NCI-H2227 treated with DMSO at 0.1 percent for 48 hours (cell line): ENCODE measurements around the gene TSHZ1.

Source experiments
- DNase-seq: peaks from one replicate; lab custom pipeline; 2025; lab: John Stamatoyannopoulos, UW

The TSHZ1 gene

GRCh38 chr18:75210274-75211001 is at the start of gene TSHZ1:
TSS of gene TSHZ1 (plus strand) at chr18:75210797. CDS start at chr18:75211877, 1,080 bp downstream.
- DNase-seq: peak; percentile 85

DNA sequence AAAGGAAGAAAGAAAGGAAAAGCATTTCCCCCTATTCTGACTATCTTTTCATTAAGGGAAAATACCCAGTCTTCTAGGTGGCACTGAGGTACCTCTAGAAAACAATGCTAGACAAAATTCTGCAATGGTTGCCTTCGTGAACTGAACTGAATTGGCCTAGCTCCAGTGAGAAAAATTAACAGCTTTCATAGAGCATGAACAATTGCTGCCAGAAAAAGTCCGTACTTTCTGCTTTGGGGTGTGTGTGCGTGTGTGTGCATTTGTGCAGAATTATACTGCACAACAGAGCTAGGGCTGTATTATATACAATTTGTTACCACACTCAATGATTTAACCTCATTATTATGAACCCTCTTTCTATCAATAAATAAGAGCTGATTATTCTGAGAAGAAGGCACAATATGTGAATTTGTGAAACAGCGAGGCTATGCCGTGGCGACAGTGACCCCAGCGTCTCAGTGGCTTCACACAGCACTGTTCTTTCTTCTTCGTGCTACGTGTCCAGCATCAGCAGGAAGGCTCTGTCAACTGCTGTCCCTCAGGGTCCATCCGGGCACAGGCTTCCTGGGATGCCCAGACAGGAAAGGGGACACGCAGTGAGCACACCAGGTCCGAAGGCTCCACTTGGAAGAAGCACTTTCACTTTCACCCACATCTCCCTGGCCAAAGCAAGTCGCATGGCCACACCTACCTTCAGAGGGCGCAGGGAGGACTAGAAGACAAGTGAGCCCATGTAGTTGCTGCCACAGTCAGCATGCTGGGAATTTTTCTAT is 49.2 kb upstream of the TSHZ1 start:
- peak; percentile 8 for DNase-seq

GRCh38 chr18:75162467-75162866 is 48.1 kb upstream of the TSHZ1 start:
- no peak for DNase-seq

DNA sequence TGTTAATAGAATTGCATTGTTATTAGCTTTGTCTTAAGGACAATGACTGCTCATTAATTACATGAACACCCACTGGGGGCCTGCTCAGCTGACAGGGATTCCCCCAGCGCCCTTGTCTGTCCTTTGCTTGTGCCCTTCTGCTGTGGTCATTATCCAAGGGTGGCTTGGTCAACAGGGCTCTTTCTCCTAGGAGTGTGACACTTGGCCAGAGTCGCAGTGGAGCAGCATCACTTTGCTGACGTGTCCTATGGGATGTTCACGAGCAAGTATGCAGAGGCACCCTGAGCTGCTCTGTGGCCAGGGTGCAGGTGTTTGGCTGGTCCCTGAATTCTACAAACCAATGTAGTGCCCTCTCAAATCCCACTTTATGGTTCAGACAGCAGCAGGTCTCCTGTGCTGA is 47.6 kb upstream of the TSHZ1 start:
- no peak for DNase-seq

DNA sequence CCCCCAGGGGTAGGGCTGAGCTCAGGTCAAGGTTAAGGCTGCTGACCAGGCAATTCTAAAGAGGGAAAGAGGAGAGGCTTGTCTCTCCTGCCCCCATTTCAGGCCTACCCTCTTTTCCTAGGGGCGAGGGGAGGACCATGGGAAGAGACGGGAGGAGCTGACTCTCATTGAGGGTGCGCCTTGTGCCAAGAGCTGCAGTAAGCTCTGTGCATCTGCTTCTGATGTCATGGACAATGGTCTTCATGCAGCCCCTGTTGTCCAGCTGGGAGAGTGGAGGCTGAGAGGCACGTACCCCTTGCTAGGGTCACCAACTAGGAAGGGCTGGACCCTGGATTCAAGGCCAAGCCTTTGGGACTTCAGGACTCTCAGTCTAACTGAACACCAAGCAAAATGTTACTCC is 46.9 kb upstream of the TSHZ1 start:
- no peak for DNase-seq

GRCh38 chr18:75164479-75164878 is 46.1 kb upstream of the TSHZ1 start:
- no peak for DNase-seq

GRCh38 chr18:75165926-75166325 is 44.7 kb upstream of the TSHZ1 start:
- no peak for DNase-seq

GRCh38 chr18:75167137-75167536 is 43.5 kb upstream of the TSHZ1 start:
- DNase-seq: no peak

DNA sequence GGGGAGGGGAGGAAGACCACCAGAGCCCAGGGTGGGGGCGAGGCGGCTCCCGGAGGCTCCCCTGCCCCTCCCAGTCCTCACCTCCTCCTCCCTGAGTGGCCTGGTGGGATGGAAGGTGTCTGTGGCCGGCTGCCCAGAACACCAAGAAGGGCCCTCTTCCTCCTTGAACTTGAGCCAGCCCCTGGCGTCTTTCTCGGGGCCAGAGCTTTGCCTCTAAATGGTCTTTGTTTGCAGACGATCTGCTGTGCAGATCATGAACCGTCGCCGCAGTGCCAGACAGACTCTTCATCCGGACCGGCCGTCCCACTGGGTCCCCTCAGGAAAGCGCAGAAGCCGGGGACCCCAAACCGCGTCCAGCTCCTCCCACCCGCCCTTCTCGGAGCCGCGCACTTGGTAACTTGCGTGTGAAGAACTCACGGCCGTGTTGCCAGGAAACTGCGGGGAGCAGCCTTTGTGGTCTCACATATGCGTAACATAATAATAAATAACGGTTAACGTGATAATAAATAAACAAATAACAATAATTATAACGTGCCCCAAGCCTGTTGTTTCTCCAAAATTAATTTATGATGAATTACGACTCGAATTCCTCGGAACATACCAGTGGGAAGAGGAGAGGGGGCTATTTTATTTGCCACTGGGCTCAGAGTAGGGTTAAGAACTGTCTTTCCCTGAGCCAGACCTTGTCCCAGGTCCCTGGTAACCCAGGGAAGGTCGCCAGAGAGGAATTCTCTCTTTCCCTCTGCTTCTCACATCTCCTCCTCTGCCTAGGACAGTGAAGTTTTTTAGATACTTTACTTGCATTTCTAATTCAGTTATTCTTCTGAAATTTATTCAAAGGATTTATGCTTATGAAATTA is 42.6 kb upstream of the TSHZ1 start:
- DNase-seq: no peak

- no peak for DNase-seq
Measured at GRCh38 chr18:75168619-75169018, 42.0 kb upstream of the TSHZ1 start.

DNA sequence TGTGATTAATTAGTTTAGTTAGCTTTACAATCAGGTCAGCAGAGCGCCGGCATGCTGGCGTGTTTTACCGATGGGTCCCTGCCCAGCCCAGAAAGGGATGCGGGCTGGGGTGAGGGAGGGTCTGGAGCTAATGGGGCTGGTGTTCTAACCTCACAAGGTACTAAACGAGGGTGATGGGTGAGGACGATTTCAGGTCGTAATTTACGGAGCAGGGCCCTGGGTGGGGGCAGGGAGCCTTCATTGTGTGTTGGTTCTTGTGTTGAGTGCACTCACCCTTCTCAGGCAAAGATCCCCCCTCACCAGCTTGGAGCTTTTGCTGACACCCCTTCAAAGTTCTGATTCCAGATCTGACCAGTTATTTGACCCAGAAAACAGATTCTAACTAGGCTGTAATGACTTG is 41.2 kb upstream of the TSHZ1 start:
- no peak for DNase-seq

DNA sequence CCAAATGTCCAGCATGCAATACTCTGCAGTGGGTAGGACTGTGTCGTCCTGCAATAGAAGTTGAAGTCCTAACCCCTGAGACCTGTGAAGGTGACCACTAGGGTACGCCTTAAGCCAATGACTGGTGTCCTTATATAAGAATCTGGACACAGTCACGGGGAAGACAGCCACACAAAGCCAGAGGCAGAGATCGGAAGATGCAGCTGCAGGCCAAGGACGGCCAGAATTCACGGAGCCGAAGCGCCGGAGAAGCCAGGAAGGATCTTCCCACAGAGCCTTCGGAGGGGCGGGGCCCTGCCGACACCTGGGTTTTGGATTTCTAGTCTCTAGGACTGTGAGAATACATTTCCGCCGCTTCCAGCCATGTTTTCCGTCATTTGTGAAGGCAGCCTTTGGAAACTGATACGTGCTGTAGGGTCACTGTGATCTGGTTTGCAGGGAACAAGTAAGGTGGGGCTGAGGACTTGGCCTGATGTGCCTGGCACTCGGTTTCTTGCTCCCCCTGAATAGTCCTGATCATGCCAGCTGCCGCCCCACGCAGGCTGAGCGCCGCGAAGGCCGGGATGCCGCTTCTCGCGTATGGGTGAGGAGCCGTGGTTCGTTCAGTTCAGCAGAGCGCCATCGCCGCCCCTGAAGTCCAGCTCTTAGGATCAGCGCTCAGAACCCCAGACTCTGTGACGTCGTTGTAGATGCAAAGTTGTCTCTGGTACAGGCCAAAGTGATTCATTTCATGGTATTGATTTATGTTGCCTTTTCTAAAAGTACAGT is 40.4 kb upstream of the TSHZ1 start:
- no peak for DNase-seq

- DNase-seq: no peak
Measured at GRCh38 chr18:75170916-75171315, 39.7 kb upstream of the TSHZ1 start.

DNA sequence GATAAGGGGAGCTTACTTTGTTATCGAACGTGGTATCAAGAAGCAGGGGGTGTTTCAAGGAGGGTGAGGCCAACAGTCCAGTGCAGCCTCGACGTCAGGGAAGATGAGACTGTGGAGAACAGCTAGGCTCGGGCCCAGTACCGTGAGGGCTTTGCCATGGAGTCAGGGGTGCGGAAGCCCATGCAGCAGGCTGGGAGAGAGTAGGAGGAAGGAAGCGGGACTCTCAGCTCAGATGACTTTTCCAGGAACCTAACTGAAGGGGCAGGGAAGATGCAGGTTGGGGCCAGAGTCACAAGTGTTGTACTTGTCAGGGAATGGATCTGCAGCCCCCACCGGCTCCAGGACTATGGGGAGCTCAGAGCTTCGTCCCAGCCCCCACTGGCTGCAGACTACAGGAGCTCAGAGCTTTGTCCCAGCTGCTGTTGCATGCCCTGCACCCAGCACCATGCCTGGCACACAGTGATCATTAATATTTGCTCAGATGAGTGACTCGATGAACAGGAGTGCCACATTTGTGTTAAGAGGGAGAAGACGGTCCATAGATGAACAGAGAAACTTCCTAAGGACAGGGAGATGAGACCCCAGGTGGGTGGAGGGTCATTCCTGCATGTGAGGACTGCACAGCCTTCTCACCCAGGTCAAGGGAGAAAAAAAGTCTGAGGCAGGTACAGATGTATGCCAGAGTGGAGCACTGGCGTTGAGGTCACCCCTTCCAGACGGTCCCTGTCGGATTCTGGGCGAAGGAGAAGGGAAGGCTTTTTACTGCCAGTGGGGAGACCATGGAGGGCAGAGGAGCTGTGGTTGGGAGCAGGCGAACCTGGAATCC is 38.1 kb upstream of the TSHZ1 start:
- no peak for DNase-seq

GRCh38 chr18:75173125-75173432 is 37.5 kb upstream of the TSHZ1 start:
- DNase-seq: no peak

- DNase-seq: no peak
Measured at GRCh38 chr18:75173738-75174137, 36.9 kb upstream of the TSHZ1 start.

DNA sequence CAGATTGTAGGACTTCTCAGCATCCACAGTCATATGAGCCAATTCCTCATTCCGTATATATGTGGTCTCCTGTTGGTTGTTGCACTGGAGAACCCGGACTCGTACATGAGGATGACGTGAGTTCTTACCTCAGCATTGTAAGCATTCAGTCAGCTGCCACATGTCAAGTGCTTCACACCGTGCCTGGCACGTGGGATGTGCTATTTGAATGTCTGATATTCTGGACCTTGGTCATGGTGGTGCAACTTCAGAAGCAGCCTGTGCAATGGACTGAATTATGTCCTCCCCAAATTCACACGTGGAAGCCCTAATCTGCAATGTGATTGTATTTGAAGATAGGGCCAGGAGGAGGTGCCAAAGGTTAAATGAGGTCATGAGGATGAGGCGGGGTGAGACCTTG is 33.7 kb upstream of the TSHZ1 start:
- DNase-seq: no peak

DNA sequence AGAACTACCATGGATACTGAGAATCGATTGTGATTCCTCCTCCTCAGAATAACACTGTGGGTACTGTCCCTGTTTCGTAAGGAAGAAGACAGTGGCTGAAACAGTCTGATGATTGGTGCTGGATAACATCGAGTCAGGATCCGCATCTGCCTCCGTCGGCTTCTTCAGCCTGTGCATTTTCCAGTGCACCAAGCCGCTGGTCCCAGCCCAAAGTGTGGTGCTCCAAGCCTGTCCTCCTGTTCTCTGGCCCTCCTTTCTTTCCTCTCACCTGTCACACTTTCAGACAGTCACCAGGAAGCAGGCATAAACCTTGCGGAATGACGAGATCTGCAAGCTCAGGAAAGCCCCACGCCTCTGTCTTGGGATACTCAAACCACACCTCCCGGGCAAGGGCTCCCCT is 32.2 kb upstream of the TSHZ1 start:
- DNase-seq: no peak

DNA sequence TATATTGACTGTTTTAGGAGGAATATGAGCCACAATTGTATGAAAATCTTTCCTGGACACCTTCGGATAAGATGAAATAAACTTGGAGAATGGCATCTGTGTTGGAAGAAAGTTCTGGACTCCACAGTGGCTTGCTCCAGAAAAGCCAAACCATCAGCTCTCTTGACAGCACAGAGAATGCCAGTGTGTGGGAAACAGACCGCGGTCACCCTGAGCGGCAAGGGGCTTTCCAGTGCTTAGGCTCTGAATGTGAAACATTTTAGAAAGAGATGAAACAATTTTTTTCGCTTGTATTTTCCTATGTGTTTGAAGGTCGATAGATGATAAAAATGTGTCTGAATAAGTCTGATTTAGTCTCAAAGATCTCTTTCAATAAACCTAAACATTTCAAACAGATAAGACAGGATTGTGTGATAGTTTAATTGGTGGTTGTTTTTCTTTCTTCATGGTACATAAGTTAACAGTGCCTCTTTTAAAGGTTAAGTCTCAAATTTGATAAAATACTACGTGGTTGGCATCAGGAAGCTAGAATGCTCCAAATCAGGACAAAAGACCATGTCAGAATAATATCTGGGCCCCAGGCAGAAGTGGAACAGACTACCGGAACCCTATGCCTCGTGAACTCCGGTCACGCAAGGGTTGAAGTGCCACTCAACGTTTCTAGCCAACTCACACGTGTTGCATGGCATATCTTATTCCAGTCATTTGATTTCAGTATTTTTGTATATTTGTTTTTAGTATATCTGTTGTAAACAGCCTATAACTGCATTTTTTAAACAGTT is 30.6 kb upstream of the TSHZ1 start:
- no peak for DNase-seq

GRCh38 chr18:75183524-75183923 is 27.1 kb upstream of the TSHZ1 start:
- DNase-seq: no peak
